A172 (cell line): ENCODE measurements around the gene TPBGL. TPM values are rescaled to one million over a fixed set of nuclear protein-coding genes. Genes with fewer than 3 reads are reported as not detected.

Source experiments
- DNase-seq: peaks from one replicate; pipeline ENCODE4 v3.0.0-alpha.2; 2015; ENCODE audit warnings: low spot score
- total RNA-seq: library from RNA; depleted of rRNA; stranded (reverse); fragments of >200 nt; shearing (Covaris generic); gene quantifications from 2 replicates; pipeline ENCODE4 v1.2.3, GENCODE V29; 2014; rRNA removed

The TPBGL gene
- total RNA-seq = not detected in 2 replicates

GRCh38 chr11:75240311-75241035, at the start of gene TPBGL:
Gene TPBGL, plus strand, starts transcription at chr11:75240774. Its CDS starts 276 bp downstream, at chr11:75241050.
- DNase-seq = no peak

- DNase-seq = no peak
Observed at GRCh38 chr11:75191330-75191717, 49.2 kb upstream of the TPBGL start.

GRCh38 chr11:75193271-75193670, 47.3 kb upstream of the TPBGL start:
- DNase-seq = no peak

- DNase-seq = no peak
Observed at GRCh38 chr11:75193711-75194110, 46.9 kb upstream of the TPBGL start.

- no peak for DNase-seq
Observed at GRCh38 chr11:75194147-75194546, 46.4 kb upstream of the TPBGL start.

GRCh38 chr11:75195167-75195962, 45.2 kb upstream of the TPBGL start:
- DNase-seq = peak; percentile 28

- DNase-seq = no peak
Observed at GRCh38 chr11:75196426-75196825, 44.1 kb upstream of the TPBGL start.

GRCh38 chr11:75197512-75198277, 42.9 kb upstream of the TPBGL start:
- DNase-seq = no peak

- no peak for DNase-seq
Observed at GRCh38 chr11:75198278-75198973, 42.1 kb upstream of the TPBGL start.

GRCh38 chr11:75199412-75199955, 41.1 kb upstream of the TPBGL start:
- no peak for DNase-seq

GRCh38 chr11:75200051-75200450, 40.5 kb upstream of the TPBGL start:
- DNase-seq = no peak

GRCh38 chr11:75200531-75200930, 40.0 kb upstream of the TPBGL start:
- no peak for DNase-seq

- no peak for DNase-seq
Observed at GRCh38 chr11:75201771-75202170, 38.8 kb upstream of the TPBGL start.

- no peak for DNase-seq
Observed at GRCh38 chr11:75202195-75202594, 38.4 kb upstream of the TPBGL start.

- no peak for DNase-seq
Observed at GRCh38 chr11:75203138-75203537, 37.4 kb upstream of the TPBGL start.

GRCh38 chr11:75203641-75204011, 36.9 kb upstream of the TPBGL start:
- no peak for DNase-seq

GRCh38 chr11:75204012-75204674, 36.4 kb upstream of the TPBGL start:
- no peak for DNase-seq

GRCh38 chr11:75204685-75205563, 35.6 kb upstream of the TPBGL start:
- peak; percentile 79 for DNase-seq

- DNase-seq = no peak
Observed at GRCh38 chr11:75205564-75206020, 35.0 kb upstream of the TPBGL start.

GRCh38 chr11:75208446-75208845, 32.1 kb upstream of the TPBGL start:
- no peak for DNase-seq
